Neuronal stem cell (in vitro differentiated cells): ENCODE data around the gene FOXO1.

Source experiments
- DNase-seq: peaks from one replicate; pipeline ENCODE4 v3.0.0-alpha.2; 2013; ENCODE audit warnings: low spot score
- H2AFZ ChIP-seq: one replicate; pipeline ENCODE4 v1.6.1; 2013; ENCODE audit warnings: mild to moderate bottlenecking, low read length, inconsistent platforms
- H2AK5ac ChIP-seq: 2 replicates; pipeline ENCODE4 v1.6.1; 2013; ENCODE audit warnings: low read depth, mild to moderate bottlenecking, inconsistent platforms, low read length, moderate library complexity, mixed read lengths
- H2BK120ac ChIP-seq: 2 replicates; pipeline ENCODE4 v1.6.1; 2013; ENCODE audit warnings: low read depth, mild to moderate bottlenecking, inconsistent platforms, low read length, moderate library complexity, mixed read lengths
- H2BK12ac ChIP-seq: one replicate; pipeline ENCODE4 v1.6.1; 2013; ENCODE audit warnings: low read length, inconsistent platforms
- H2BK15ac ChIP-seq: 2 replicates; pipeline ENCODE4 v1.6.1; 2013; ENCODE audit warnings: mild to moderate bottlenecking, low read length, inconsistent platforms, mixed read lengths
- H2BK5ac ChIP-seq: one replicate; pipeline ENCODE4 v1.6.1; 2013; ENCODE audit warnings: inconsistent platforms, mild to moderate bottlenecking, low read length, moderate library complexity
- H3K14ac ChIP-seq: one replicate; pipeline ENCODE4 v1.6.1; 2013; ENCODE audit warnings: low read length, inconsistent platforms
- H3K18ac ChIP-seq: 2 replicates; pipeline ENCODE4 v1.6.1; 2013; ENCODE audit warnings: low read length, inconsistent platforms
- H3K23ac ChIP-seq: 2 replicates; pipeline ENCODE4 v1.6.1; 2013; ENCODE audit warnings: low read depth, mild to moderate bottlenecking, mixed read lengths, low read length, inconsistent platforms; ENCODE audit not compliant: poor library complexity
- H3K27ac ChIP-seq: replicated peaks from 3 replicates; pipeline ENCODE4 v1.5.1; 2013; ENCODE audit warnings: low read length, inconsistent platforms
- H3K27me3 ChIP-seq, 3 experiments: 2 replicates each; pipeline ENCODE4 v1.6.1; 2013; ENCODE audit warnings: low read length in 3 of 3, mild to moderate bottlenecking in 2 of 3, inconsistent platforms in 1 of 3, low read depth in 1 of 3, mixed read lengths in 1 of 3, moderate library complexity in 1 of 3; ENCODE audit not compliant: control insufficient read depth in 3 of 3, insufficient read depth in 3 of 3
- H3K36me3 ChIP-seq, 2 donors: replicated peaks in 1 of 2; 2 replicates each; pipeline ENCODE4 v1.6.1; 2013; ENCODE audit warnings: low read length in 2 of 2; ENCODE audit not compliant: control insufficient read depth in 2 of 2, insufficient read depth in 2 of 2
- H3K4ac ChIP-seq: 2 replicates; pipeline ENCODE4 v1.6.1; 2013; ENCODE audit warnings: inconsistent platforms, mild to moderate bottlenecking, low read length, moderate library complexity
- H3K4me1 ChIP-seq, 2 donors: 1 replicate in 1 of 2; 2 replicates in 1 of 2; pipeline ENCODE4 v1.6.1; 2013; ENCODE audit warnings: low read length in 2 of 2, low read depth in 1 of 2; ENCODE audit not compliant: control insufficient read depth in 2 of 2, insufficient read depth in 1 of 2
- H3K4me2 ChIP-seq: one replicate; pipeline ENCODE4 v1.6.1; 2013; ENCODE audit warnings: mild to moderate bottlenecking, low read length, inconsistent platforms; ENCODE audit not compliant: insufficient read depth, poor library complexity, severe bottlenecking
- H3K4me3 ChIP-seq, 2 donors: 2 replicates each; pipeline ENCODE4 v1.5.1; 2013; ENCODE audit warnings: low read length in 2 of 2, mild to moderate bottlenecking in 2 of 2, inconsistent platforms in 1 of 2, moderate library complexity in 1 of 2
- H3K79me1 ChIP-seq: one replicate; pipeline ENCODE4 v1.6.1; 2013; ENCODE audit warnings: low read depth, mild to moderate bottlenecking, inconsistent platforms, low read length, moderate library complexity
- H3K9ac ChIP-seq: one replicate; pipeline ENCODE4 v1.6.1; 2013; ENCODE audit warnings: mild to moderate bottlenecking, low read depth, low read length, inconsistent platforms; ENCODE audit not compliant: poor library complexity
- H3K9me3 ChIP-seq, 2 donors: replicated peaks in 1 of 2; 2 replicates each; pipeline versions ENCODE3 to v1.6.1; 2013; ENCODE audit warnings: low read length in 2 of 2, mild to moderate bottlenecking in 2 of 2, inconsistent platforms in 1 of 2, low read depth in 1 of 2, mixed read lengths in 1 of 2, moderate library complexity in 1 of 2; ENCODE audit not compliant: control insufficient read depth in 2 of 2, insufficient read depth in 1 of 2
- H4K8ac ChIP-seq: one replicate; pipeline ENCODE4 v1.6.1; 2013; ENCODE audit warnings: low read depth, mild to moderate bottlenecking, inconsistent platforms, low read length, moderate library complexity
- H4K91ac ChIP-seq: one replicate; pipeline ENCODE4 v1.6.1; 2013; ENCODE audit warnings: low read length, low read depth, mild to moderate bottlenecking, inconsistent platforms; ENCODE audit not compliant: poor library complexity
- WGBS, 2 donors: extraction: QIAGEN DNeasy Blood & Tissue Kit; methylation state at CpG; one replicate each; pipeline ENCODE4 v1.1.7; 2013; ENCODE audit warnings: missing lambda C conversion rate in 2 of 2, mixed read lengths in 1 of 2; ENCODE audit not compliant: insufficient read length in 2 of 2, insufficient replicate concordance in 1 of 2; ENCODE audit errors: extremely low coverage in 2 of 2; 5-methylcytosine and 5-hydroxymethylcytosine counted together

The FOXO1 gene

DNA sequence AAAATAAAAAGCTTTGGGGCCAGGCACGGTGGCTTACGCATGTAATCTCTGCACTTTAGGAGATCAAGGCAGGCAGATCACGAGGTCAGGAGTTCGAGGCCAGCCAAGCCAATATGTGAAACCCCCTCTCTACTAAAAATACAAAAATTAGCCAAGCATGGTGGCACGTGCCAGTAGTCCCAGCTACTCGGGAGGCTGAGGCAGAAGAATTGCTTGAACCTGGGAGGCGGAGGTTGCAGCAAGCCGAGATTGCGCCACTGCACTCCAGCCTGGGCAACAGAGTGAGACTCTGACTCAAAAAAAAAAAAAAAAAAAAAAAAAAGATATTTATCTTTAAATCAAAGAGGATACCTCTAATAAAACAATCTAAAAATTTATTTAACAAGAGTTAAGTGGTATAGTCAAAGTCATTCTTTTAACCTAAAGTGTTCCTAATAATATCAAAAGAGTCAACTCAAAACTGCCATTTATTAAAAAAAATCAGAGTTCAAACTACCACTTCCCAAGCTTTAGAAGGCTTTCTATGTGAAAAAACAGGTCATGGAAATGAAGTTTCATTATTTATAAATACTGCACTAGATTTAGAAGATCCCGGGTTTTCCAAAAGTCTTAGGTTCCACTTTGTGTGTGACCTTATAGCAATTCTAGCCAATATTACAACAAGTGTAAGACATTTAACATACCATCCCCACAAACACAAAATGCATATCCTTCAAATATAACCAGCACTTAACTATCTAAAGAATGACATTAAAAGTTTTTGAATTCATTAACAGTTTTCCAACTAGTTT is 4.4 kb downstream of the FOXO1 start:
- DNase-seq = no peak
- Histone ChIP-seq H3K36me3 (no peaks in the 10 kb centered on the region), H3K23ac (no peak overlapping the region), H4K8ac (no peak overlapping the region), H4K91ac (no peak overlapping the region), H3K14ac (no peak overlapping the region), H3K4me2 (no peak overlapping the region), H3K4me3 (no peak overlapping the region), H3K9ac (no peak overlapping the region), H3K18ac (no peak overlapping the region), H2BK120ac (no peak overlapping the region), H3K27ac (no peak overlapping the region), H2BK12ac (no peak overlapping the region), H3K4me1 (peaks cover 8 to 21% of the 10 kb centered on the region in 2 donors), H2AK5ac (no peak overlapping the region), H3K27me3 (peaks cover 0 to 19% (median 6%) of the 10 kb centered on the region in 3 experiments), H3K4ac (no peak overlapping the region), H3K79me1 (peaks cover 7% of the 10 kb centered on the region), H2BK15ac (no peak overlapping the region), H2AFZ (no peak overlapping the region), H3K9me3 (peaks cover 0 to 16% of the 10 kb centered on the region in 2 donors), H2BK5ac (no peak overlapping the region)
- WGBS, 2 donors = no CpG with 5 or more reads among the region's 10 CpGs

DNA sequence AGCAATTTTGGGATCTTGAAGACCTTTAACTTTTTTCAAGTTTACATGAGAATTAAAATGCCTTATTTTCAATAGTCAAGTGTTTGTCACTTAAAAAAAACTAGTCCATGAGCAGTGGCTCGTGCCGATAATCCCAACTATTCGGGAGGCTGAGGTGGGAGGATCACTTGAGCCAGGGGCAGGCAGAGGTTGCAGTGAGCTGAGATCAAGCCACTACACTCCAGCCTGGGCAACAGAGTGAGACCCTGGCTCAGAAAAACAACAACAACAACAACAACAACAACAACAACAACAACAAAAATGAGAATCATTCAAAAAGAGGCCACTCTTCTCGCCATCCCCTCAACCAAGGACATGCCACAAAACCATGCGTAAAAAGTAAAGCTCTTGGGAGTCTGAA is 5.7 kb downstream of the FOXO1 start:
- no CpG with 5 or more reads among the region's 5 CpGs for WGBS, 2 donors
- H4K91ac ChIP-seq = no peak overlapping the region
- no peak overlapping the region for H3K4me2 ChIP-seq
- no peak overlapping the region for H3K4ac ChIP-seq
- H3K18ac ChIP-seq = no peak overlapping the region
- no peak overlapping the region for H2AK5ac ChIP-seq
- H3K27me3 ChIP-seq = peaks cover 0 to 19% (median 6%) of the 10 kb centered on the region in 3 experiments
- H2BK5ac ChIP-seq = no peak overlapping the region
- peaks cover 7% of the 10 kb centered on the region for H3K79me1 ChIP-seq
- no peak overlapping the region for H3K14ac ChIP-seq
- no peaks in the 10 kb centered on the region for H3K36me3 ChIP-seq
- no peak overlapping the region for H4K8ac ChIP-seq
- no peak overlapping the region for H3K9ac ChIP-seq
- DNase-seq = no peak
- peaks cover 0 to 20% of the 10 kb centered on the region in 2 donors for H3K9me3 ChIP-seq
- no peak overlapping the region for H2BK15ac ChIP-seq
- H2BK120ac ChIP-seq = no peak overlapping the region
- no peak overlapping the region for H2BK12ac ChIP-seq
- H3K4me1 ChIP-seq = peaks cover 8 to 21% of the 10 kb centered on the region in 2 donors
- H3K4me3 ChIP-seq = no peak overlapping the region
- no peak overlapping the region for H3K23ac ChIP-seq
- H2AFZ ChIP-seq = no peak overlapping the region
- no peak overlapping the region for H3K27ac ChIP-seq

DNA sequence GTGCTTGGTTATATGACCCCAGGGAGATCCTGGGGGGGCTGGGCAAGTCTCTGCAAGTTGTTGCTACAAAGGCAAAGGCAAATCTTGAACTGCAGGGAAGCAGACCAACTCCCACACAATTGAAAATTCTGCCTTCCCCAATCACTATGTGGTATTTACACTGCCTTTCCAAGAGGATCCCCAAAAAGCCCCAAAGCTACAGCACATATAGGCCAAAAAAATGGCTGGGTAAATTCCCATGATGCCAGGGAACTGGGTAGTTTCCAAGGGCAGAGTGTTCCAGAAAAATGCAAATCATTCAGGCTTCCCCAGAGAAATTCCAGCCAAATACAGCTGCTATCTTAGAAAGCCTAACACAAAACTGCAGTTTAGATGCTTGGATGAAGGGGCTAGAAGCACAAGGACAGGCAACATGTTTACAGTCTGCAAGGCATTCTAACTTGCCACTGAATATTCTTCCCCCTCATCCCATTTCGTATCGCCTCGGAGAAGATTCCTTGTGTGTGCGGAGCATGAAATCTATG is 6.2 kb downstream of the FOXO1 start:
- no peak overlapping the region for H4K8ac ChIP-seq
- no peak overlapping the region for H3K9ac ChIP-seq
- no peak overlapping the region for H3K23ac ChIP-seq
- no peak overlapping the region for H2BK12ac ChIP-seq
- no peak overlapping the region for H3K18ac ChIP-seq
- no peak overlapping the region for H4K91ac ChIP-seq
- no peak overlapping the region for H2AFZ ChIP-seq
- no peak overlapping the region for H2BK5ac ChIP-seq
- H3K27me3 ChIP-seq = peaks cover 0 to 15% (median 6%) of the 10 kb centered on the region in 3 experiments
- no peak overlapping the region for H2AK5ac ChIP-seq
- no peak overlapping the region for H3K4me3 ChIP-seq
- WGBS, 2 donors = no CpG with 5 or more reads among the region's 4 CpGs
- H3K4ac ChIP-seq = no peak overlapping the region
- H3K27ac ChIP-seq = no peak overlapping the region
- H3K9me3 ChIP-seq = peaks cover 0 to 20% of the 10 kb centered on the region in 2 donors
- H3K4me1 ChIP-seq = peaks cover 8 to 19% of the 10 kb centered on the region in 2 donors
- DNase-seq = no peak
- H3K36me3 ChIP-seq = no peaks in the 10 kb centered on the region
- peaks cover 7% of the 10 kb centered on the region for H3K79me1 ChIP-seq
- no peak overlapping the region for H3K14ac ChIP-seq
- H2BK15ac ChIP-seq = no peak overlapping the region
- no peak overlapping the region for H2BK120ac ChIP-seq
- H3K4me2 ChIP-seq = no peak overlapping the region

DNA sequence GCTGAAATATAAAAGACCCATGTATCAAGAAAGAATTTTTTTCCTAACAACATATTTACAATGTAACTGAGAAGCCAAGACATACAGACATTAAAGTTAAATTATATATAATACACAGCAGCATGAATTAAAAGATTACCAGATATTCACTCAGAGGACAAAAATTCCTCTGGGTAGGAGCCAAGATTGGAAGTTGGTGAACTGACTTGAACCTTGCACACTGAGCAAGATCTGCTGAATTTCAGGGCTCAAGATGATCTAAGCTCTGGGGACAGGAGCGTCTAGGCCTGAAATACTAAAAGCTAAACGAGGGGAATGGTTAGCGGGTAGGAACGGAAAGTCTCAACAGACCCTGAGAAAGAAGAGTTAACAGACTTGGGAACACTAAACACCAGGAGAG is 8.5 kb downstream of the FOXO1 start:
- Histone ChIP-seq H3K36me3 (no peaks in the 10 kb centered on the region), H3K27me3 (no peaks in the 10 kb centered on the region), H3K23ac (no peak overlapping the region), H3K79me1 (peaks cover 3% of the 10 kb centered on the region), H3K4ac (no peak overlapping the region), H2BK120ac (no peak overlapping the region), H3K4me3 (no peak overlapping the region), H2BK12ac (no peak overlapping the region), H3K4me2 (no peak overlapping the region), H3K18ac (no peak overlapping the region), H3K9me3 (peaks cover 0 to 20% of the 10 kb centered on the region in 2 donors), H2AFZ (no peak overlapping the region), H3K4me1 (peaks cover 4 to 13% of the 10 kb centered on the region in 2 donors), H3K9ac (no peak overlapping the region), H3K14ac (no peak overlapping the region), H2AK5ac (no peak overlapping the region), H2BK15ac (no peak overlapping the region), H4K91ac (no peak overlapping the region), H3K27ac (no peak overlapping the region), H4K8ac (no peak overlapping the region), H2BK5ac (no peak overlapping the region)
- DNase-seq = no peak
- WGBS, 2 donors = no CpG with 5 or more reads among the region's 4 CpGs
